HG03060 (cell line): ENCODE data around the gene PDE6A.

ENCODE experiments used
- ATAC-seq: cut with Tn5 transposase; IDR thresholded peaks from one replicate; pipeline ENCODE4 v1.9.1; 2021; ENCODE audit warnings: low read depth, moderate number of reproducible peaks; ENCODE audit not compliant: unreplicated experiment

The PDE6A gene

GRCh38 chr5:149944666-149945065 is at the start of gene PDE6A:
PDE6A (minus strand) TSS chr5:149944793; CDS start chr5:149944673, 120 bp downstream.
- no peak for ATAC-seq

DNA sequence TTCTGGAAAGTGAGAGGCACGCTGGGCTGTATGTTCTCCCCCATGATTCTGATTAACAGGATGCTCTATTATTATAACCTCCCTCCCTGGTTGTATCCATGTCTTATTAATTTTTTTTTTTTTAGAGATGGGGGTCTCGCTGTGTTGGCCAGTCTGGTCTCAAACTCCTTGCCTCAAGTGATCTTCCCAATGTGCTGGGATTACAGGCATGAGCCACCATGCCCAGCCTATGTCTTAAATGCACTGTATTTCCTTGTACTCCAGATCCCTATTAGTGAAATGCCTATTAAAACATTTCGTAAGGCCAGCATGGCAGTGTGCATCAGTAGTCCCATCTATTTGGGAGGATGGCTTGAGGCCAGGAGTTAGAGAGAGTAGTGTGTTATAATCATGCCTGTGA is 48.9 kb upstream of the PDE6A start:
- no peak for ATAC-seq

DNA sequence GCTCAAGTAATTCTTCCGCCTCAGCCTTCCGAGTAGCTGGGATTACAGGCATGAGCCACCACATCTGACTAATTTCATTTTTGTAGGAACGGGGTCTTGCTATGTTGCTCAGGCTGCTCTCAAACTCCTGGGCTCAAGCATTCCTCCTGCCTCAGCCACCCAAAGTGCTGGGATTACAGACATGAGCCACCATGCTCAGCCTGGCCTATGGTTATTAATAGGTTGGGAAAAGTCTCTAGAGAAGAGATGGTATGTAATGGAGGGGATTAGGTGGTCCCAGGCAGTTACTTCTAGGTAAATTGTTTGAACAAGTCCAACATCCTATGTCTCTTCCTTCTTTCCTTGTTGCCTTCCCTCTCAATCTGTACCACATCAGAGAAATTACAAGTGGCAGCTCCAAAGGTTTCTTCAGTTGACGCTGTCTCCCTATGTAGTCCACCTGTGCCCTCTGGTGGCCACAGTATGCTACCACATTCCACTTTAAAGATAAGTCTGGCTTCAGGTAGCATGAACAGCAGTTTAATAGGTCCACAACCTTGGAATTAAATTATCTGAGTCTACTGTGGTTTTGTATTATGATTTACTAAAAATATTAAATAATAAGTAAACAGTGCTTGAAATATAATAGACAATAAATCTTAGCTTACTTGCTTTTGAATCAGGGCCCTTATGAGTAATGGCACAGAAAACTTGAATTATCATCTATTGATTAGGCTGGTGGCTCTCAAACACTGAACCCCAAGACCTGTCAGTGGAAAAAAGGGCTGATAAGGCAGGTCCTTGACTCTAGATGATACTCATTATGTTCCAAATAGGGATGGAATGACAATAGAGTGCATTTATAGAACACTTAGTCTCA is 46.2 kb upstream of the PDE6A start:
- no peak for ATAC-seq

GRCh38 chr5:149988126-149988525 is 43.5 kb upstream of the PDE6A start:
- no peak for ATAC-seq

DNA sequence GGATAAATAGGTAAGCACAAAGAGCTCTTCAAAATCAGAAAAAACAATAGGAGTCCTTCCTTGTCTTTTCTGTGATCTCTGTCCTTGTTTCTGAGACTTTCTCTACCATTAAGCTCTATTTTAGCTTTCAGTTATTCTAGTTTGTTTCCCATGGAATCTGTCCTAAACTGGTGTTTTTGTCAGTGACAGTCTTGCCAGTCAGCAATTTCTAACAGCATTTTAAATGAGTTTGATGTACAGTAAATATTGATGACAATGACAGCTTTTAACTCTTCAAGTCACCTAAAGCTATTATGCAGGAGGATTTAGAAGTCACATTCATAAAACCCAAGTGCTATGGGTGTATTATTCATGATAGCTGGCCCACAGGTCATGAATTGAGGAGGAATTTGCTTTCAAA is 37.9 kb upstream of the PDE6A start:
- ATAC-seq: no peak

GRCh38 chr5:149981206-149981605 is 36.6 kb upstream of the PDE6A start:
- no peak for ATAC-seq

DNA sequence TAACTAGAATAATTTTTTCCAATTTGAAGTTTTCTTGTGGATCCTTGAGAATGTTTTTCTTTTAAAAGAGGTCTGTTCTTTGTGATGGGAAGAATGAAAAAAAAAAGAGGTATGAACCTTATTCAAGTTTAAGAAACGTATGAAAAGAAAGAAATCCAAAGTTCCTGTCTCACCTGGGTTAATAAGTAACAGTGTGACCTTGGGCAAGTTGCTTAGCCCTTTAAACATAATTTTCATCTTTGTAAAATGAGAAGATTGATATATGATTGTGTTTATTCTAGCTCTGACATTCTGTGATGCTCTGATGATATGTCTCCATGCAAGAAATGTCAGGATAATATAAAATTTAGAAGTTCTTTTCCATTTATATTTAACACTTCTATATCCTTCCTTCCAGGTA is 35.3 kb upstream of the PDE6A start:
- ATAC-seq: no peak

DNA sequence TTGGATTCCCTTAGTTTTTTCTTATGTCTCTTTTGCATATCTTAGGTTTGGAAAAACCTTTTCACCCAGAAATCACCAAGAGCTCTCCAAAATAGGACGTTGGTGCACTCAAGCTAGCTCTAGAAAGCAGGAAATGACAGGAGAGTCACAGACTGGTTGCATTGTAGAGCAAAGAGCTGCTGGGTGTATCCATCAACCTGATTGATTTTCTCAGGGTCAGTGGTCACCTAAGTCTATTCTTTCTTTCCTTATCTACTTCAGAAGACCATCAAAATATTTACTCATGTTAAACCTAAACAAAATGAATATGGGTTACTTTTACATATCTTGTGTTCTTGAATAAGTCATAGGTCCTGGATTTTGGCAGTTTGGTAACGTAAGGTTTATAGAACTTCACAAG is 30.8 kb upstream of the PDE6A start:
- no peak for ATAC-seq

GRCh38 chr5:149969181-149969930 is 24.8 kb upstream of the PDE6A start:
- ATAC-seq: no peak

- no peak for ATAC-seq
These were observed 22.4 kb upstream of the PDE6A start for GRCh38 chr5:149966946-149967345.

- ATAC-seq: no peak
These were observed 19.1 kb upstream of the PDE6A start for GRCh38 chr5:149963729-149964128.

DNA sequence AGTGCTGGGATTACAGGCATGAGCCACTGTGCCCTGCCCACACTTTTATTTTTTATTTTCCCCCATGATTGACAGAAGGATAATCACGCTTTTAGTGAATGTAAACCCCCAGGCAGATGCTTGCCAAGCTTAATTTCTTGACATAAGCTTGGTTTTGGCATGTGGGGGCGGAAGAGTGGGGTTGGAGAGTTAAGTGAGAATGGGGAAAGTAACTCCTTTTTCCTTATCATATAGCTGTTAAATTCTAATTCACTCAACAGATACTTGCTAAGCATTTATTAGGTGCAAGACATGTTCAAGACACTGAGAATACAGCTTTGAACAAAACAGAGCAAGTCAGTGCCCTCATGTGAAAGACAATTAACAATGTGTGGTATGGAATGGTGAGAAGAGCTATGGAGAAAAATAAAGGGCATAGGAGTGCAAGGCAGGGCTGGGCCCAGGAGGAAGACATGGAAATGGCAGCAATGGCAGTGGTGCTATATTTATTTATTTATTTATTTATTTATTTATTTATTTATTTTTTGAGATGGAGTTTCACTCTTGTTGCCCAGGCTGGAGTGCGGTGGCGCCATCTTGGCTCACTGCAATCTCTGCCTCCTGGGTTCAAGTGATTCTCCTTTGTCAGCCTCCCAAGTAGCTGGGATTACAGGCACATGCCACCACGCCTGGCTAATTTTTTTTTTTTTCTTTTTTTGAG is 18.2 kb upstream of the PDE6A start:
- no peak for ATAC-seq

GRCh38 chr5:149961957-149962409 is 17.4 kb upstream of the PDE6A start:
- no peak for ATAC-seq

DNA sequence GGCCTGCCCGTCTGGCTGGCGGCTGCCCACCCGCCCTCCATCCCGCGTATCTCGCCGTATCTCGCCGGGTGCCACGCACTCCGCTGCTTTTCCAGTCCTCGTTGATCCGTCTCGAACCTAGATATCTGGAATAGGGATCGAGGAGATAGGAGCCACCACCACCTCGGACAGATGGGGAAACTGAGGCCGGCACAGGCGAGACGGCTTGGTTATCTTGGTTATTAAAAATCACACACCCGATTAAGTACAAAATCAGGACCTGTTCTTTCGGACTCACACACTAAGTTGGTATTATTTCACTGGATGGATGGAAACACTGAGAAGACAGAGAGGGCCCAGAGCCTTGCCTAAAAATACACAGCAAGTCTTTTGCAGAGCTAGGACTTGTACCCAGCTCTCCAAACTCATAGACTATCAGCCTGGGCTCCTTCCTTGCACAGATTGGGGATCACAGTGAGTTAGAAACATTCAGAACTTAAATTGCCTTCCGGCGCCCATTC is 16.6 kb upstream of the PDE6A start:
- ATAC-seq: no peak

- ATAC-seq: peak; percentile 98
These were observed 15.9 kb upstream of the PDE6A start, which contains the start of gene SLC26A2 for GRCh38 chr5:149960272-149961185. SLC26A2 (plus strand) TSS chr5:149960758; CDS start chr5:149977653, 16,895 bp downstream.

DNA sequence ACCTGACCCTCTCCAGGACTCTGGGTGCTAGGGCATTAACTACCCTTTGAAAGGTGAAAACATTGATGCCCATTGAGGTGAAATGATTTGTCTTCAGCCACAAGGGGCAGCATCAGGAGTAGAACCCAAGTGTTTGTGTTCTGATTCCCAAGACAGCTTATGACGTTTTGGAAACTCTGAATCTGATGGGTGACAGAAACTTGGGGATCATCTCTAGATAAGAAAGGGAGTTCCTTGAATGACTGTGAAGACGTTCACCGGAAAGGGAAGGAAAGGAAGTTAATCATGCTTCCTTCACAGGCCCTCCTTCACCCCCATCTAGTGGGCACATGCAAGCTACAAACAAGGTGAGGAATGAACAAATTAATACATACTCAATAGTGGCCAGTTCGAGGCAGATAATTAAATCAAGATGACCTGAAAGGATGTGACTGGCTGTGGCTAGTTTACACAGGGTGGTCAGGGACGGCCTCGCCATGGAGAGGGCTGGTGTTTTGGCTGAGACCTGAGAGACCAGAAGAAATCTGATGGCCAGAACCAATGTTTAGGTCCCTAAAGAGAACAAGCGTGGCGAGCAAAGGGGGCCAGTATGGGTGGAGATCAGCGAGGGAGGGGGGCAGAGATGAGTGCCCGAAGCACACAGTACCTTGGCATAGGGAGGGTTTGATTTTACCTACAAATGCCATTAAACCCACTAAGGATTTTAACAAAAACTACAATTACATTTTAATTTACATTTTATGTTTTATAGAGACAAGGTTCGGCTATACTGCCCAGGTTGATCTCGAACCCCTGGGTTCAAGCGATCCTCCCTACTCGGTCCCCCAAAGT is 15.0 kb upstream of the PDE6A start:
- no peak for ATAC-seq

DNA sequence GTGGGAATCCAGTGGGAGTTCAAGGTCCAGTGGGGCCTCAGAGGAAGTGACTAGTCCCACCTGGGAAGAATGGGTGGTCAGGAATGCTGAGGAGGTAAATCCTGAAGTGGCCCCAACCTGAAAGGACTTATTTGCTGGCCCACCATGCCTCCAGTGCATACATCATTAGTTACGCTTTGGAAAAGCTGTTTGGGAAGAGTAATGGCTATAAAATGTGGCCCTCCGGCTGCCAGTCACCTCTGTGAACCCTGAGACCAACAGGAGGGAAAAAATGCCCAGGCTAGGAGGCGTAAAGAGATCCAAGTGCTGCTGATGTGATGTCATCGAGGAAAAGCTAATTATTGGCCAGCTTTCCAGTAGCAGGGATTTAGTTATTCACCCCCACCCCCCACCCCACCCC is 13.3 kb upstream of the PDE6A start:
- ATAC-seq: no peak

DNA sequence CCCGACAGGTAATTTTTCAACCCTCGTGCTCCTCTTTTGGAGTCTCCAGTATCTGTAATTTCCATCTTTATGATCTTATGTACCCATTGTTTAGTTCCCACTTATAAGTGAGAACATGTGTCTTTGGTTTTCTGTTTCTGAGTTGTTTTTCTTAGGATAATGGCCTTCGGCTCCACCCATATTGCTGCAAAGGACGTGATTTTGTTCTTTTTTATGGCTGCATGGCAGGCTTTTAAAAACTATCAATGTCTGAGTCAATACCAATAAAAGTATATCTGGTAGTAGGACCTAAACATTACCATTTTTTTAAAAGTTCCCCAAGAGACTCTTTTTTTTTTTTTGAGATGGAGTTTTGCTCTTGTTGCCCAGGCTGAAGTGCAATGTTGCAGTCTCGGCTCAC is 12.1 kb upstream of the PDE6A start:
- ATAC-seq: no peak

DNA sequence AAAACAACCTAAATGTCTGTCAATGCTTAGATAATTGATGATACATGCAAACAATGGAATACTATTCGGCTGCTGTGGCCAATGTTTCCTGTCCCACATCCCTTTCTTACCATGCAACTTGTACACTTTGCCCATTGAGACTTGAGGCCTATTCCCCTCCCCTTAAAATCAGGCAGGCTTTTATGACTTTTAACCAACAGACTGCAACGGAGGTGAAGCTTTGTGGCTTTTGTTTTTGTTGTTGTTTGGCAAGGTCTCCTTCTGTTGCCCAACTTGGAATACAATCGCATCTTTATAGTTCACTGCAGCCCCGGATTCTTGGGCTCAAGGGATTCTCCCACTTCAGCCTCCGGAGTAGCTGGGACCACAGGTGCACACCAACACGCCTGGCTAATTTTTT is 10.2 kb upstream of the PDE6A start:
- no peak for ATAC-seq
